GM19240 (cell line): ENCODE measurements around the gene DNAJC17.
A peak's percentile ranks its signal among the peaks of the same experiment; 100 is the strongest.

Experiments
- DNase-seq: peaks from one replicate; pipeline ENCODE4 v3.0.0; 2011; ENCODE audit warnings: low spot score; ENCODE audit not compliant: insufficient read length

Gene DNAJC17

DNA sequence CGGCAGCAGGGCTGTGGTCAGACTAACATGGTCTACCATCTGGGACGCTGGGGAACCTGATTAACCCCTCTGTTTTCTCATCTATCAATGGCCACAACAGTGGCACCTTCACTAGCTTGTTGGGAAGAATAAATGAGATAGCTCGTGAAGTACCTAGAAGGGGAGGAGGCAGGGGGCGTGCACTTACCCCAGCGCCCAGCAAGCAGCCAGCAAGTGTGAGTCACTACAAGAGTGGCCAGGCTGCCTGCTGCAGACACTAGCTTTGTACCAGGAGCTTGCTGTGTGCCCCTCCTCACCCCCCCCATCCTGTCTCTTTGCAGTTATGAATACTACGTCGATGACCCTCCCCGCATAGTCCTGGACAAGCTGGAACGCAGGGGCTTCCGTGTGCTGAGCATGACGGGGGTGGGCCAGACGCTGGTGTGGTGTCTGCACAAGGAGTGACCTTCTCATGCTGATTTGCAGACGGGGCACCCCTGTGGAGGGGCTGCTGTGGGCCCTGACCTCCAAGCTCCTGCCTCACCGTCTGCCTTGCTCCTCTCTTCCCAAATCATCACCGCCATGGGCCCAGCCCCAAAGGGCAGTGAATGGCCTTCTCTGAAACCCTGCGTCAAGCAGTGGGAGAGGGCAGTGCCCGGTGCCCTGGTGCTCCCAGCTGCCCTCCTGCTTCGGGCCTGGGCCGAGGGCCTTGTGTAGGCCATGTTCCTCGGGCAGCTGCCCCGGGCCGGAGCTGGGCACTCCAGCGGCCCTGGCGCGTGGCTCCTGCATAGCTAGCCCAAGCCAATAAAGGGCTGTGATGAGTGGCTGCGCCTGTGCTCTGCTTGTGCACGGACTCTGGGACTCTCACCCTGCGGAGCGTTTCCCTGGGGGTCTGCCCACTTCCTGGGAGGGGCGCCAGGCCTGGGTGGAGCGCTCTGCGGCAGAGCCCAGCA is 40.1 kb downstream of the DNAJC17 start:
- no peak for DNase-seq

DNA sequence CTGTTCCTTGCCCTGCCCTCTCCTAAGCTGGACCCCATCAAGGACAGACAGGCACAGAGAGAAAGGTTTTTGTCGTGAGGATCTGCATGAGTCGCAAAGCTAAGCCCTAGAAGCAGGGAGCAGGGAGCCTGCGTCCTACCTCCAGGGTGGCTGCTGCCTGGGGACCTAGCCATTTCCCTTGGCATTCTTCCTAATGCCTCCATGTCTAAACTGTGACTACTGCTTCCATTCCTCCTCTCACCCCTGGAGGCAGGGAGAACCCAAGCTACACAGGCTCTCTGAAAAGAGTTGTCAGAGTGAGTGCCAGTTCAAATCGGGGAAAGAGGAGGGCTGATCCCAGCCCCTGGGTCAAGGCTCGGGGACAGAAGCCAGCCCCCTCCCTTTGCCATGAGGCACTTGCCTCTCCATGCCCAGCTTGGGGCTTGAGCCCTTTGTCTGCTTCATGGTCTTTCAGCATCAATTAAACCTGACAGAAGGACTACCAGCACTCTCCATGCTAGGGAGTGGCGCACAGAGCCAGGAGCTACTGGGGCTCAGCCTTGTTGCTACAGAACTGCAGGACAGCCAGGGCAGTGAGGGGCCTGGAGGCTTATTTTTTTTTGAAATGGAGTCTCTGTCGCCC is 41.0 kb downstream of the DNAJC17 start:
- no peak for DNase-seq

DNA sequence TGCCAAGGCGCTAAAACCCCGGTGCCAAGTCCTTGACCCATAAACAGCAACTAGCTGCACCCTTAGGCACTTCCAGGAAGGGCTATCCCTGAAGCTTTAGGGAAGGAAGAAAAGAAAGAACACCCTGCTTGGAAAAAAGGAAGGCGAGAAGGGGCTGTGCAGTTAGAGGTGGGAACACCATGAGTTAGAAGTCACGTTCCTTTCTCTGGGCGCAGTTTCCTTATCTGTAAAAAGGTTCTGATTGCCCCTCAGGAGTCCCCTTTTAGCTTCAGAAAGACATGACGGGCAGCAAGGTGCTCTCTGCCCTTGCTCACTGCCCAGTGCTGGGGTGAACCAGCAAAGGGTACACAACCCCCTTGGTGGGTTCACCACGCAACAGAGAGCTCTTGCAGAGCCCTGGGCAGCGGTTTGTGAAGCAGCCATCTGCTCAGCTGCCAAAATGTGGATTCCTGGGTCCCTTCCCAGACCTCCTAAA is 42.6 kb downstream of the DNAJC17 start:
- DNase-seq = no peak

DNA sequence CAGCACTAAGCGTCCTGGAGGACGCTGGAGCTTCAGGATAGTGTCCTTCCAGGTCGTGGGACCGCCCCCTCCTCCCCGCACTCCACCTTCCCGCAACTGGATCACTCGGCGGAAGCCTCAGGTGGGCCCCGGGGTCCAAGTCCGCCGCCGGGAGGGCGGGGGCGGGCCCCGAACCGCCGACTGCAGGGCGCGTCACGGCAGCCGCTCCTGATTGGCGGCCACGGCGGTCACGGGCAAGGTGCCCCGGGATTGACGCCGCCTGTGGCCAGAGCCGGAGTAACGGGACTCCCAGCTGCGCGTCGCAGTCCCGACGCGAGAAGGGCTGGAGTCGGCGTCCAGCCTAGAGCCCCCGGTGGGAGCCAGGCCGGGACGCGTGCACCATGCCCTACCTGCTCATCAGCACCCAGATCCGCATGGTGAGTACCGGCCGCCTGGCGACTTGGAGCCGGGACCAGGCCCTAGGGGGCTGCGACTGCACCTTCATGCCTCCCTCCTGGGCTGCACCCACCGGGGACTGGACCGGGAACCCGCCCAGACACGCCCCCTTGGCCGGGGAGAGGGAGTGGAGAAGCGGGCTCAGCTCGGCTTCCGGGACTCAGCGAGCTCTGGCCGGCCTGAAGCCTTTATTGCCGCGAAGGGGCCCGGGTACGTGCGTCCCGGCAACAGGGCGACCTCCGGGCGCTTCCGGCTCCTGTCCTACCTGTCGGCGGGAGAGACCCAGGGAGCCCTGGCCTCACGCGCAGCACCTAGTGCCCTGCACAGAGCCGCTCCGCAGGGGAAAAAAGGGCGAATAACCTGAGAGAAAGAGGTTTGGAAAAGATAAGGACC is 43.3 kb downstream of the DNAJC17 start, which contains the start of gene GCHFR:
TSS of gene GCHFR (plus strand) at position 268 of the 828 bp plus-strand sequence. CDS start at position 381, 113 bp downstream.
- peak; percentile 51 for DNase-seq

GRCh38 chr15:40762919-40763800 is 44.1 kb downstream of the DNAJC17 start:
- DNase-seq = no peak

GRCh38 chr15:40759961-40760360 is 47.3 kb downstream of the DNAJC17 start:
- DNase-seq = no peak

GRCh38 chr15:40756938-40757337 is 50.3 kb downstream of the DNAJC17 start:
- DNase-seq = no peak

DNA sequence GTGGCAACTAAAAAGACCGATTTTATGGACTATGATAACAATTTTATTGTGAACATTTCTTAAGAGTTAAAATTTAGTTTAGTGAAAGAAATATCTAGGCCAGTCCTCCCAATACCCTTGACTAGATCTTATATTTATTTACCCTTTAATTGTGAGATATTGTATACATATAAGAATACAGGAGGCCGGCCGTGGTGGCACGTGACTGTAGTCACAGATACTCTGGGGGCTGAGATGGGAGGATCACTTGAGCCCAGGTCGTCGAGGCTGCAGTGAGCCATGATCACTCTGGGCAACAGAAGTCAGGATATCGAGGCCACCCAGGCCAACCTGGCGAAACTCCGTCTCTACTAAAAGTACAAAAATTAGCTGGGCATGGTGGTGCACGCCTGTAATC is 51.5 kb downstream of the DNAJC17 start:
- DNase-seq = no peak

DNA sequence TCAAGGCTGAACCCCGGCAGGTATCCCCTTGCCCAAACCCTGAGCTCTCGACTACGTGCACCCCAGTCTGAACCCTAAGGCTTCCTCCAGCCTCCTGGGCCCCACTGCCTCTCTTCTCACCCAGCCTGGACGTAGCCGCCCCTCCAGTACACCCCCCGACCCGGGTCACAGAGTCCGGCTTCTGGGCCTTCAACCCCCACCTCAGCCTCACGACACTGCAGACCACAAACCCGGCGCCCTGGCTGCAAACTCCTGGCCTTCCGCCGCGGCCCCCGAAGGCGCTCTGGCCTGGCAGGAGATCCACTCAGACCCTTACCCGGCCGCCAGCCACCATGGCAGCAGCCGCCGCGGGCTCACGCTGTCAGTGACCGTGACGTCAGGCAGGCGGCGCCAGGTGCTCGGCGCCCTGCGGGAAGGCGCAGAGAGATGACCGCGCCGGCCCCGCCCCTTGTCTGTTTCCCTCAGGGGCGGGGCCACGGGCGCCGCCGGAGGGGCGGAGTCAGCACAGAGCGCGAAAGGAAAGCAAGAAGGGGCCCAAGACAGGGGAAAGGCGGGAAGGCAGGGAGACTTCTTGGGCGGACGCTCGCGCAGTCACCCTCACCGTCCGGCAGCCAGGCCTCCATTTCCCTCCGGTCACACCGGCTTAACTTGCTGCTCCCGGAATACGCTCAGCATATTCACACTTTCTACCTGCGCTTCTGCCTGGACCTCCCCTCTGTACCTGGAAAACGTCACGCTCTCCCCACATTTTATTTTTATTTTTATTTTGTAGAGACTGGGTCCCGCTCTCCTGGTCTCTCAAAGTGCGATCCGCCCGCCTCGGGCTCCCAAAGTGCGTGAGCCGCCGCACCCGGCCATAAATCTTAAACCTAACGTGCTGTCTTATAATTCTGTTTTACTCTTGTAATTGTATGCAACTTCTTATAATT is 52.1 kb downstream of the DNAJC17 start, which contains the start of gene RMDN3:
TSS of gene RMDN3 (minus strand) at position 372 of the 929 bp plus-strand sequence. CDS start 471 bp downstream, outside the sequence.
- peak; percentile 71 for DNase-seq

- no peak for DNase-seq
Observed at GRCh38 chr15:40754574-40754882, 52.7 kb downstream of the DNAJC17 start.

DNA sequence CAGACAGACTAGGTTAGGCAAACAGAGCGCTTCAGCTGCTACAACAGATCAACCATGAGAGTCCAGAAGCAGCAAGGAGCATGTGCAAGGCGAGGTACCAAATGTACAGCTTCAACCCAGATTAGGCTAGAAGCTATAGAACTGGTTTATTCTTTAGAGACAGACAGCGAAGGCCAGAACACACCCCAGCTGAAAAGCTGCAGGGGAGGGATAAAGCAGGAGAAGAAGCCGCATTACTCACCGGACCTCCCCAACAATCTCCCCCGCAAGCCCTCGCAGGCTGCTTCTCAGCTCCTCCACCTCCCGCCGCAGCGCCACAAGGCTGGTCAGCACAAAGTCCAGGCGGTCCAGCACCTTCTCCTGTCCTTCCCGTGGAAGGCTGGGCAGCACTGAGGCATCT is 55.5 kb downstream of the DNAJC17 start:
- no peak for DNase-seq

GRCh38 chr15:40750885-40751284 is 56.4 kb downstream of the DNAJC17 start:
- DNase-seq = no peak

GRCh38 chr15:40749151-40749630 is 58.1 kb downstream of the DNAJC17 start:
- DNase-seq = no peak

DNA sequence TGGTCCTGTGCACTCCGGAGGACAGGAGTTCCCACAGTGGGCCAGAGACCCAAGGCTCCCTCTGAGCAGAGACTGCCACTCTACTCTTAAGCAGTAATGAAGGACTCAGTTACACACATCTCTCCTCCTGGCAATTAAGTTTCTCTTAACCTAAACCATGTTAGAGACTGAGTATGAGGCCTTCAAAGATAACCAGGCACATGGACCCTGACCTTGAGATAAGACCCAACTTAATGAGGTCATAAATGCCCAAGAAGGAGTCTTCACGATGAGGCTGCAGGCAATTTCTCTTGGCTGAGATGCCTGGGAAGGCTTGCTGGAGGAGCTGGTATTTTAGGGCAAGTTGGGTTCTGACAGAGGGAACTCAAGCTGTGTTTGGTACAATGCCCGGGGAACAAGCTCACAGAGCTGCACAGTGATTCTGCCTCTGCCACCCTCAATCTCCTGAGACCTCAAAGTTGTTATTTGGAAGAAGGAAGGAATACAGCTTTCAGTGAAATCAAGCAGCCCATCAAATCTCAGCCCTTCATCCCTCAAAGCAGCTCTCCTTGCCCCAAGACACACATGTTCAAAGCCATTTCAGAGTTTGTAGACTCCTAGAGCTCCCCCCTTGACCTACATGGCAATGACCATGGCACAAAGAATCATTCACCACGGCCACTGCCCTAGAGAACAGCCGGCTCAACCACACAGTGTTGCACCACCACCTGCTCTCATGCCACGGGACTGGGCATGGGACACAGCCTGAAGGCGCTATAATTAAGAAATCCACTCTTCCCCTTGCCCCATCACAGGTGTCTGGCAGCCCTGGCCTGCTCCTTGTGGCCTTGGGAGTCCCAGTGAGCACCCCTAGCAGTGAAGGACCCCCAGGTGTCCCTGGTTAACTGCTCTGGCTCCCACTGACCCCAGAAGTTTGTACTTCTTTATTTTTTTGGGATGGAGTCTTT is 59.3 kb downstream of the DNAJC17 start:
- no peak for DNase-seq

- no peak for DNase-seq
Observed at GRCh38 chr15:40746916-40747418, 60.3 kb downstream of the DNAJC17 start.

DNA sequence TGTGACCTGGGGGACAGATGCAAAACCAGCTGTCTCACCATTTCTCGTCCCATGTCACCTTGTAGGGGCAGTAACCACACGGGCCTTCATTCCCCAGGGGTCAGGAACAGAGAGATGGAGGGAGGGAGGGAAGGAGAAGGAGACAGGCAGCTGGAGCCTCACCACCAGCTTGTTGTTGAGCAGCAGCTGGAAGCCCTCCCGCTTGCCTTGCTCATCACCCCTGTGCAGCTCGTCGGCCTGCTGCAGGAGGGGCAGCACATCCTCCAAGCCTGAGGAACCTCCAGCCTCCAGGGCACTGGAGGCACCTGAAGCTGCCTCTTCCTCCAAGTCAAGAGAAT is 62.5 kb downstream of the DNAJC17 start:
- DNase-seq = no peak

GRCh38 chr15:40743921-40744814 is 63.1 kb downstream of the DNAJC17 start:
- no peak for DNase-seq
